NCI-H2196 treated with DMSO at 0.1 percent for 48 hours (cell line): Measurements from ENCODE around the gene GPRC5A.
"Not testable (repeated sequence)": the region's sequence is repeated elsewhere in the genome, so short reads cannot be mapped to it uniquely, and the experiment has no call there.

ENCODE experiments used
- DNase-seq: peaks from one replicate; lab custom pipeline; 2025; ENCODE audit not compliant: unreplicated experiment; lab: John Stamatoyannopoulos, UW

The GPRC5A gene, protein sequence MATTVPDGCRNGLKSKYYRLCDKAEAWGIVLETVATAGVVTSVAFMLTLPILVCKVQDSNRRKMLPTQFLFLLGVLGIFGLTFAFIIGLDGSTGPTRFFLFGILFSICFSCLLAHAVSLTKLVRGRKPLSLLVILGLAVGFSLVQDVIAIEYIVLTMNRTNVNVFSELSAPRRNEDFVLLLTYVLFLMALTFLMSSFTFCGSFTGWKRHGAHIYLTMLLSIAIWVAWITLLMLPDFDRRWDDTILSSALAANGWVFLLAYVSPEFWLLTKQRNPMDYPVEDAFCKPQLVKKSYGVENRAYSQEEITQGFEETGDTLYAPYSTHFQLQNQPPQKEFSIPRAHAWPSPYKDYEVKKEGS

DNA sequence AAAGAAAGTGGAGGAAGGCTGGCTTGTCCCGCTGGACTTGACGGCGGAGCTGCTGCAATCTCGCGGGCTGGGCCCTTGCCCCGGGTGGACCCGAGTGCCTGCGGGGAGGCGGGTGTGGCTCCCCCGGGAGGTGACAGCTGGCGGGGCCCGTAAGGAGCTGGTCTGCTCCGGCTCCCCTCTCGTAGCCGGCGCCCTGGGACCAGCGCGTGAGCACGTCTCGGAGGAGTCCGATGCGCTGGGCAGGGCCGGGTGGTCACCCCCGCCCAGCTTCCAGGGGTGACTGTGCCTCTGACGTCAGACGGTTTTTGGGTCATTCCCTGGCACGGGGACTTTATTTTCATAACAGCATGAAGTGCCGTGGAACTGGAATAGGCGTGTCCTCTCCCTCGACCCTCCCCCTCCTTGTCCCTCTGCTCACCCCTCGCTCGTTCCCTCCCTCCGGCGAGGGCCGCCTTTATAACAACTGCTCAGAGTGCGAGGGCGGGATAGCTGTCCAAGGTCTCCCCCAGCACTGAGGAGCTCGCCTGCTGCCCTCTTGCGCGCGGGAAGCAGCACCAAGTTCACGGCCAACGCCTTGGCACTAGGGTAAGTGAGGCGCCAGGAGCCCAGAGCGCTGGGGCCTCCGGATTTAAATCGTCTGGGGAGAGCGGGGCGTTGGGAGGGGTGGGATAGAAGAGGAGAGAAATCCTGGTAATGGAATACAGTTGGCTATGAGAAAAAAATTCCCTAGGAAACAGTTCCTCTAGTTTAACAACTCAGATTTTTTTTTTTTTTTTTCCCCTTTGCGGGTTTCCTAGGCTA lies at the start of gene GPRC5A:
TSS of gene GPRC5A (plus strand) at position 483 of the 801 bp plus-strand sequence. CDS start 16,688 bp downstream, outside the sequence.
- DNase-seq, result no peak

DNA sequence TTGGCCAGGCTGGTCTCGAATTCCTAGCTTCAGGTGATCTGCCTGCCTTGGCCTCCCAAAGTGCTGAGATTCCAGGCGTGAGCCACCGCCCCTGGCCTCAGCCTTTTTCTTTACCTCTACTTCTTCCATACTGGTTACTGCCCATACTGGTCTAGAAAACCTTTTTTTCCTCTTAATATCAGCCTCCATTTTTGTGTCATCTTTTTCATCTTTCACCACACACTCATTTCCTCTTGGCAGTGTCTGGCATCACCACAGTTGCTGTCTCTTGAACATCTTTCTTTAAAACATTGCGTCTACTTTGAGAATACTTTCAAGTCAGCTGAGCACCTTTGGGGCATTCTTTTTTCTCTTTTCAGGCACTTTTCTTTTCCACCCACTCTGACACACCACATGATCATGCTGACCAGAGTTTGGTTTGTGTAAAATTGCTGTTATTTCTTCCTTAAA lies 45.5 kb upstream of the GPRC5A start:
- DNase-seq, result no peak

DNA sequence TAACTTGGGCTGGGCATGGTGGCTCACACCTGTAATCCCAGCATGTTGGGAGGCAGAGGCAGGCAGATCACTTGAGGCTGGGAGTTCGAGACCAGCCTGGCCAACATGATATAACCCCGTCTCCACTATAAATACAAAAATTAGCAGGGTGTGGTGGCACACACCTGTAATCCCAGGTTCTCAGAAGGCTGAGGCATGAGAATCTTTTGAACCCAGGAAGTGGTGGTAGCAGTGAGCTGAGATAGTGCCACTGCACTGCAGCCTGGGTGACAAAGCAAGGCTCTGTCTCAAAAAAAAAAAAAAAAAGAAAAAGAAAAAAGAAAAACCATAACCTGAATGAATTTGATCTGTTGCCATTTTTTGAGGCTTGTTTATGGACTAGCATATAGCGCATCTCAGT lies 44.6 kb upstream of the GPRC5A start:
- DNase-seq, result not testable (repeated sequence)

DNA sequence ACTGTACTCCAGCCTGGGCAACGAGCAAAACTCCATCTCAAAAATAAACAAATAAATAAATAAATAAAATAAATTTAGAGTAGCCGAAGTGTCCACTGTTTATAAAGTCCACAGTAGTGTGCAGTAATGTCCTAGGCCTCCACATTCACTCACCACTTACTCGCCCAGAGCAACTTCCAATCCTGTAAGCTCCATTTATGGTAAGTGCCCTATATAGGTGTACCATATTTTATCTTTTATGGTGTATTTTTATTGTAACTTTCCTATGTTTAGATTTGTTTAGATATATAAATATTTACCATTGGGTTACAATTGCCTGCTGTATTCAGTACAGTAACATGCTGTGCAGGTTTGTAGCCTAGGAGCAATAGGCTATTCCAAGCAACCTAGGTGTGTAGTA lies 37.9 kb upstream of the GPRC5A start:
- no peak for DNase-seq

DNA sequence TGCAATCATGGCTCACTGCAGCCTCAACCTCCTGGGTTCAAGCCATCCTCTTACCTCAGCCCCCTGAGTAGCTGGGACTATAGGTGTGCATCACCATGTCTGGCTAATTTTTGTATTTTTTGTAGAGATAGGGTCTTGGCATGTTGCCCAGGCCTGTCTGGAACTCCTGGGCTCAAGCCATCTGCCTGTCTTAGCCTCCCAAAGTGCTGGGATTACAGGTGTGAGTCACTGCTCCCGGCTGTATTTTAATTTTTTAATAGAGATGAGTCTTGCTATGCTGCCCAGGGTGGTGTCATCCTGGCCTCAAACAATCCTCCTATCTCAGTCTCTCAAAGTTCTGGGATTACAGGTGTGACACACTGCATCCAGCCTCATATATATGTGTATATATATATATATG lies 31.7 kb upstream of the GPRC5A start:
- no peak for DNase-seq

DNA sequence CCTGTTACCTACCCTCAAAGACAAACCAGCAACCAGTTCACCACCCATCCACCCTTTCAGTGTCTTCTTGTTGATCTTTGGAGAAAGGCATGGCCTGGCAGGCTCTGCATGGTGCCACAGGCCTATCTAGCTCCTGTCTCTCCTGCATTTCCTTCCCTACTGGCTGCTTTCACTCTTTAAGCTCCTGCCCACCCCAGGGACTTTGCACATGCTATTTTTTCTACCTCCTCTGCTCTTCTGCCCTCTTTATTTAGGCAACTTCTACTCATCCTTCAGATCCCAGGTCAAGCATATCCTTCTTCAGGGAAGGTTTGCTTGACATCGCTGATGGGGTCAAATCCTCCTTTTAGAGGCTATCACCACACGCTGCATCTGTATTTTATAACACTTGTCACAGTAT lies 27.1 kb upstream of the GPRC5A start:
- no peak for DNase-seq

DNA sequence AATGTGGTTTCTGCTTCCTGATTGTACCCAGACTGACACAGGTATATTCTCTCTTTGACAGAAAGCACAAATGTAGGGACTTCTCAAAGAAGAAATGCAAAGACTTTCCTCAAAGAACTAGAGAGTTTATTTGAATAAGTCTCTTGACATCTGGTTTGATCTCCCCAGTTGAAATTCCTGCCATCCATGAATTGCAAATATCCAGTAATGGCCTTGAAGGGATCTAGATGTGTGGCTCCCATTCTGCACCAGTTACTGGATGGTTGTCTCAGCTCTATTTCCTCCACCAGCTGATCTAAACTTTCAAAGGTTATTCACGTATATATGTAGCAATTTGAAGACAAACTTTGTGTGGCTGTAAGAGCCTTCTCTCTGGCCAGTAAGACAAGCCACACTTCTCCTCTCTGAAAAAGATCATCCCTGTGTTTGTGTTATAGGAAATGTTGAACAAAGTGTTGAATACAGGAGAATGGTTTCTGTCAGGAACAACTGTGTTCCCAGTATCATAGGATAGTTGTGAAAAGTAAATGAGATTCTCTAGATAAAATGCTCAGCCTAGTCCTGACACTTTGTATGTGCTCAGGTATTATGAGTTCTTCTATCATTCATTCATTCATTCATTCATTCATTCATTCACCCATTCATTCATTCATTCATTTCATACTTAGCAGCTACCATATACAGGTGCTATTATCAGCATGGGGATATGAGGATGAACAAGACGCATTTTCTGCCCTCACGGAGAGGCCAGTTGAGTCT lies 22.7 kb upstream of the GPRC5A start:
- no peak for DNase-seq

DNA sequence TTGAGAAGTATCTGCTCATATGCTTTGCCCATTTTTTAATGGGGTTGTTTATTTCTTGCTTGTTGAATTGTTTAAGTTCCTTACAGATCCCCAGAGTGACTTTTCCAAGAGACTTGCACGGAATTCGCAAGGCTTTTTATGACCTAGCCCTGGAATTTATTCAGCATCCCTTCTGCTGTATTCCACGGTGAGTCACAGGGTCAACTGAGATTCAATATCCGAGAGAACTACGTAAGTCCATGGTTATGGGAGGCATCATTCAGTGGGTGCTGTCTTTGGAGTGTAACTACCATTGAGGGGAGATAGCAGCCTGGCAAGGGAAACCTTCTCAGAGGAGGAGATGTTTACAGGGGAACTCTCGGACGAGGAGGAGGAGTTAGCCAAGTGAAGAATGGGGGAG lies 20.9 kb upstream of the GPRC5A start:
- DNase-seq, result no peak

DNA sequence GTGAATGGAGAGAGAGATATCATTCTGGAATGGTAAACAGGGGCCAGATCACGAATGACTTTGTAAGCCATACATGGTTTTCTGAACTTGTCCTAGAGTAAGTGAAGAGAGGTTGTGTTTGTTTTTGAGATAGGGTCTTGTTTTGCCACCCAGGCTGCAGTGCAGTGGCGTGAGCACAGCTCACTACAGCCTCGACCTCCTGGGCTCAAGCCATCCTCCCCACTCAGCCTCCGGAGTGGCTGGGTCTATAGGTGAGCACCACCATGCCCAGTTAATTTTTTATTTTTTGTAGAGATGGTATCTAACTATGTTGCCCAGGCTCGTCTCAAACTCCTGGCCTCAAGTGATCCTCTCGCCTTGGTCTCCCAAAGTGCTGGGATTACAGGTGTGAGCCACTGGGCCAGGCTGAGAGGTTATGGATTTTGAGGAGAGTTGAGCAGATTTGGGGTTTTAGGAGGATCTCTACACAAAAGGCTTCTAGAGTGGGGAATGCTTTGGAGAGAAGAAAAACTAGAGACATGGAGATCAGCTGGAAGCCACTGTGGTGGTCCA lies 19.7 kb upstream of the GPRC5A start:
- DNase-seq, result no peak

DNA sequence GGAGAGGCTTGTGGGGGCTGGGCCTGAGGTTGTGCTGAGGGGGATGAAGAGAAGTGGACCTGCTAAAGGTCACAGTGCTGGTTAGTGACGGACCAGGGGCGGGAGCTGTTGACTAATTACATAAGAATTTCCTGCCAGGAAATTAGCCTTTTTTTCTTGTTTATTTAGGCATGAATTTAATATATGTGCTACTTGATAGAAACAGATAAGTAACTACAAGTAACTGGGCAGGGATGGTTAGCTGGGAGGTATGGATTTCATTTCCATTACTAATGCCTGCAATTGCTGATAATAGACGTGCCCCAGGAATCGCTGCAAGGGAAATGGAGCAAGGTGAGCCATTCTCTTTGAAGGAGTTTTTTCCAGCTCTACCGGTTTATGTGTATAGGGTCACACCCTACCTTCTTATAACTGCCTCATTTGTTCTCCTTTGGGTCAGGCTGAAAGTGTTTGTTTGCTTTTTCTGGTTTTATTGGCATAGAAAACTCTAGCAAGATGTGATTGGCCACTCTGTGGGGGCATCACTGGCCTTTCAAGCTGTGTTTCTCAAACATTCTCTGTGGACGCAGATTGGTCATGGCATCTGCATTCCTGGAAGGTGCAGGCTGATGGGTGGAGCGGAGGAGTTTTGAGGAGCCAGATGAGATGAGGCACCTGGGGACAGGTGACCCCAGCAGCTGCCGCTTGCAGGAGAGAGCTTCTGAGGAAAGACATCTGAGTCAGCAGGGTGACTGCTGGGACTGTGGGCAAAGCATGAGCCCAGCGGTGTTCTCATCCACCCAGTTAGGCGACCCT lies 19.0 kb upstream of the GPRC5A start:
- no peak for DNase-seq

DNA sequence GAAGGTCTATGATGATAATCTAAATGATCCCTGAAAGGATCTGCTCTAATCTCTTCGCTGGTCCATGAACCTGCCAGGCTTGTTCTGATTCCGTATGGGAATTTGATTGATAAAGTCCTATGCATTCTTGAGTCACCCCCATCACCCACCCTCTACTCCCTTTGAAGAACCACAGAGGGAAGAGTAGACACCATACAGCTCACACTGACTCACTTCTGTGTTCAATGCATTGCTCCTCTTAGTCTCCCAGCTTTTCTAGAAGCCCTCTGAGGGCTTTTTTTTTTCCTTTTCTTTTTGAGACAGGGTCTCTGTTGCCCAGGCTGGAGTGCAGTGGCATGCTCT lies 18.5 kb upstream of the GPRC5A start:
- no peak for DNase-seq

DNA sequence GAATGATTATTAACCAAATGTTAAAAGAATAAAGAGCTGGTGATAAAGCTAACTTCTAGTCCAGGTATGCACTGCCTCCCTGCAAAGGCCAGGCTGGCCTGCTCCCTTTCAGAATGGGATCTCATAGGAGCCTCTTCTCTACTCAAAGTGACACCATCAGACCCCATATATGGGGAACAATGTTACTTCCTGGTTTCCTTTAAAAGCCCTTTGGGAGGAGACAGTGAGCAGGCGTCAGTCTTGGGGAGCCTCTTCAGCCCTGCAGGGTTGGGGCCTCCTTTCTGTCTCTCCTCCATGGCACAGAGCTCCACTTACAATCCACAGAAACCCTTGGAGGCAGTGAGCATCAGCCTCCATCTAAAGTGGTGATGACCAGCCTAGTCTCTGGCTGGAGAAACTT lies 17.3 kb upstream of the GPRC5A start:
- DNase-seq, result no peak

DNA sequence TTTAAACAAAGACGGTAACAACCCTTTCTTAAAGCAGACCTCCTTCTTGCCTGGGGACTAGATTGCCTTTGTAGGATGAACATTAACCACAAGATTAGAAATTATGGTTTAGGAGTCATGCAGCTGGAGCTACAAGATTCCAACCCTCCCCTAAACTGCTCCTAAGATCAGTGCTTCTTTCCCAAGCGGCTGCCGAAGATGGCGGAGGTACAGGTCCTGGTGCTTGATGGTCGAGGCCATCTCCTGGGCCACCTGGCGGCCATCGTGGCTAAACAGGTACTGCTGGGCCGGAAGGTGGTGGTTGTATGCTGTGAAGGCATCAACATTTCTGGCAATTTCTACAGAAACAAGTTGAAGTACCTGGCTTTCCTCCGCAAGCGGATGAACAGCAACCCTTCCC lies 16.1 kb upstream of the GPRC5A start:
- DNase-seq, result not testable (repeated sequence)

DNA sequence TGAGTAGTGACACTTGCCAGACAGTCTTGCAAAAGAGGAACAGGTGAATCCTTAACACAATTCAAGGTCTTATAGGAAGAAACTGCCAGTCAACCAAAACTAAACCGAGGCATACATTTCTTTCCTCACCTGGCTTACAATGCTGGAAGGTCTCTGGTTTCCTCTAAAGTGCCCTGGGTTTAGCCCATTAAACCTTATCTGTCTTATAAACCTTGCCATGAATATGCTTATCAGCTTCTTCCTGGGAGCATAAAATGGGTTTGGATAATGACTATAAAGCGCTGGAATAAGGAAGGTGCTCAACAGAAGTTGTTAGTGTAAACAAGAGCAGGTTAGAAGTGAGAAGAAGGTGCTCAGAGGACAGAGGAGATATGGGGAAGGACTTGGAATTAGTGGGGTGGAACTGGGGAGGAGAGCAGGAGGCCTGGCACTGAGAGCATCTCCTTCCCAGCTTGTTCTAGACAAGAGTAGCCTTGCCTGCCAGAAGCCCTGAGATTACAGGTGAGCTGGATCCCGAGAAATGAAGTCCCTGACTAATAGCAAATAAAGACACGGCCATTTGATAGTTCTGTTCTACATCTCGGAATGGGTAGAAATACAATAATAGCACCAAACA lies 14.1 kb upstream of the GPRC5A start:
- no peak for DNase-seq

DNA sequence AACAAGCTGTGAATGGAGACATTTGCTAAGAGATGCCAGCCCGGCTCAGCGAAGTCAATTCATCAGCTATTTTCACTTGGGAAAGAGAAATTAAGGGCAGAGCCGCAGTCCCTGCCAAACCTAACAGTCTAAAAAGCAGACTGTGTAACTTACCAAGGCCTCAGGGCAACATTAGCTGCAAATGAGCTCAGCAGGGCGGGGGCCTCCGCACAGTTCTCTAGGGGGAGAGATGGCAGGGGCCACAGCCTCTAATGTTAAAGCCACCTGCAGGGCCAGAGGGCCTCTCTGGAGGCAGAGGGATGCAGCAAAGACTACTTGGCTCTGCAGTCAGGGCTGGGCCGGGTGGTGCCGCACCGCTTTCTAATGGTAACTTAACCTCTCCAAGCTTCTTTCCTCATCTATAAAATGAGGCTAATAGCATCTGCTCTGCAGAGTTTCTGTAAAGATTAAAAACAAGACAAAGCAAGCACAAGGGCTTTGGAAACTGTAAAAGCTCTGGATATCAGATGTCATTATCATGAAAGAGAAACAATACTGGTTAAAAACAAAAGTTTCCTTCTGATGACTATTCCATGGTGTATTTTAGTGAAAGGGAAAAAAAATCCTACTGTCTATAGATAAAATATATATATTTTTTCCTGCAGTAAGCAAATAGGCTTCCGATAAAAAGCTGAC lies 13.4 kb upstream of the GPRC5A start:
- DNase-seq, result no peak

DNA sequence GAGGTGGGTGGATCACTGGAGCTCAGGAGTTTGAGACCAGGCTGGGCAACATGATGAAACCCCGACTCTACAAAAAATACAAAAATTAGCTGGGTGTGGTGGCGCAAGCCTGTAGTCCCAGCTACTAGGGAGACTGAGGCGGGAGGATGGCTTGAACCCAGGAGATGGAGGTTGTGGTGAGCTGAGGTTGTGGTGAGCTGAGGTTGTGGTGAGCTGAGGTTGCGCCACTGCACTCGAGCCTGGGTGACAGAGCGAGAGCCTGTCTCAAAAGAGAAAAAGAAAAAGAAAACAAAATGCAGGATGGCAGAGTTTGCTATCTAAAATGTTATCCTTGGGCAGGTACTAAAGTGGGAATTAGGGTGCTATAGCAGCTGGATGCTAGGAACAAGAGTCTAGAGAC lies 10.8 kb upstream of the GPRC5A start:
- DNase-seq, result no peak

DNA sequence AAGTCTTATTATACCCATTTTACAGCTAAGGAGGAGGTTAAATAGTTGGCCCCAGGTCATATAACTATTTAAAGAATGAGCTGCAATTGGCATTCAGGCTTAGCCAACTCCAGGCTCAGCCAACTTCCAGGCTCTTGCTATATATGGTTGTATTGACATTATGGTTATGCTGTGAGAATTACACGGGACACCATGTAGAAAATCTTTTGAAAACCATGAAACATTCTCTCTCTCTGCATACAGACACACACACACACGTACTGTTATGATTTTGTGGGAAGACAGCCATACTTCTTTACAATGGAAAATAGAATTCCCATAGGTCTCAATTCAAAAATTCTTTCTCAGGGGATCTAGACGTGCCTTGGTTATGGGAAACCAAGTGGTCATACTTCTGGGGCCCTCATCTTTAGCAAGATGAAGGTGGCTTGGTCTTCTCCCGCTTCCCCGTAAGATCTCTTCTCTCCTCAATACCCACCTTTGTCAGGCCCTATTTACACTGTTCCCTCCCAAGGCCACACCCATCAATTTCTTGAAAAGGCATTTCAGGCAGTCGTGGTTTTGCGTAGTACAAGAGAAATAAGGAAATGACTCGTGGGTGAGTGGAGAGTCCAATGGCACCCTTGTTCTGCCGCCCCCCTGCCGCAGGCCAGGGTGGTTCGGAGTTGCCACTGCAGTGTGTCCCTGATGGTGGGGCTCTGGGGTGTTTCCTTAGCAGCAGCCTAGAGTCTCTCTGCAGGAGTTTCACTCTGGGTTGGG lies 10.0 kb upstream of the GPRC5A start:
- no peak for DNase-seq

DNA sequence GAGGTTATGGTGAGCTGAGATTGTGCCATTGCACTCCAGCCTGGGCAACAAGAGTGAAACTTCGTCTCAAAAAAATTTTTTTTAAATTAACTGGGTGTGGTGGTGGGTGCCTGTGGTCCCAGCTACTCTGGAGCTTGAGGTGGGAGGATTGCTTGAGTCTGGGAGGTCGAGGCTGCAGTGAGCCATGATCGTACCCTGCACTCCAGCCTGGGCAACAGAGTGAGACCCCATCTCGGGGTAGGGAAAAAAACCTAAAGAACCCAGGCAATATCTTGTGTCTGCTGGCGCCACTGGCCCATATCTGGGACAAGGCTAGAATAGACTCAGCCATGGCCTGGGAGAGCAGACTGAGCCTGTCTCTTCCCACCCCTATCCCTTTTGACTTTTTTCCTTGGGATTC lies 9.1 kb upstream of the GPRC5A start:
- no peak for DNase-seq
